IMR-90 (cell line): ENCODE data around the gene SPANXN3.

Experiments
- CTCF ChIP-seq: conservative IDR thresholded peaks from 2 replicates; pipeline ENCODE4 v1.5.1; 2012; ENCODE audit warnings: mild to moderate bottlenecking, low read depth, low read length, improper control_type of control experiment
- FOS ChIP-seq: fragments of 150-350 bp; IDR thresholded peaks from 2 replicates; pipeline ENCODE4 v1.6.1; 2016; ENCODE audit warnings: low read depth, low read length
- MXI1 ChIP-seq: IDR thresholded peaks from 2 replicates; pipeline ENCODE4 v1.6.1; 2012; ENCODE audit warnings: low read depth, mild to moderate bottlenecking, low read length, moderate library complexity, borderline replicate concordance
- POLR2A ChIP-seq: IDR thresholded peaks from 2 replicates; pipeline ENCODE4 v1.6.1; 2012; ENCODE audit warnings: mild to moderate bottlenecking, low read depth, low read length
- RCOR1 ChIP-seq: IDR thresholded peaks from 2 replicates; pipeline ENCODE4 v1.6.1; 2012; ENCODE audit warnings: mild to moderate bottlenecking, low read length, improper control_type of control experiment; ENCODE audit not compliant: insufficient replicate concordance
- USF2 ChIP-seq: fragments of 150-350 bp; IDR thresholded peaks from 2 replicates; pipeline ENCODE4 v1.6.1; 2017; ENCODE audit warnings: mild to moderate bottlenecking, antibody characterized with exemption, low read length, low read depth

GRCh38 chrX:143536176-143536575, 18.9 kb upstream of the SPANXN3 start:
- TF ChIP-seq CTCF = no peak
- TF ChIP-seq POLR2A = no peak
- no peak for TF ChIP-seq RCOR1
- no peak for TF ChIP-seq USF2
- no peak for TF ChIP-seq MXI1
- TF ChIP-seq FOS = no peak
